IMR-90 (cell line): ENCODE data around the gene STEAP4. TPM values are rescaled to one million over a fixed set of nuclear protein-coding genes. Genes with fewer than 3 reads are reported as not detected.

Experiments used
- ATAC-seq: fragments of 200-7000 bp; cut with Tn5 transposase; 2 replicates; pipeline ENCODE4 v1.9.1; 2020; ENCODE audit warnings: low read depth, mild to moderate bottlenecking, moderate library complexity
- BruUV-seq: library from RNA; stranded (reverse); fragments of 400-500 nt; replicated peaks from 2 replicates; lab custom pipeline; 2021; lab: Mats Ljungman, UMichigan
- CTCF ChIA-PET: fragments of 300-600 bp; formaldehyde crosslinking; extraction: SDS; loops from one replicate; lab custom pipeline; 2021; ENCODE audit warnings: antibody characterized with exemption; lab: Yijun Ruan, JAX
- POLR2A ChIA-PET: fragments of 300-600 bp; sonication (Branson Sonifier 250); formaldehyde crosslinking; loops from one replicate; lab custom pipeline; 2022; ENCODE audit warnings: antibody characterized with exemption; ENCODE audit not compliant: unreplicated experiment; lab: Charles Lee
- DNase-seq: peaks from one replicate; pipeline ENCODE4 v3.0.0; 2013
- H2AFZ ChIP-seq: replicated peaks from 2 replicates; pipeline ENCODE3; 2013; ENCODE audit warnings: low read length, mild to moderate bottlenecking; ENCODE audit not compliant: poor library complexity
- H2AK5ac ChIP-seq: 2 replicates; pipeline ENCODE4 v1.6.1; 2013; ENCODE audit warnings: low read depth, low read length, inconsistent platforms
- H2AK9ac ChIP-seq: replicated peaks from 2 replicates; pipeline ENCODE3; 2013; ENCODE audit warnings: mild to moderate bottlenecking, low read depth, low read length, moderate library complexity; ENCODE audit not compliant: poor library complexity
- H2BK120ac ChIP-seq: 2 replicates; pipeline ENCODE4 v1.6.1; 2013; ENCODE audit warnings: low read depth, low read length, inconsistent platforms
- H2BK15ac ChIP-seq: 3 replicates; pipeline ENCODE4 v1.6.1; 2013; ENCODE audit warnings: low read depth, low read length, inconsistent platforms
- H2BK20ac ChIP-seq: 2 replicates; pipeline ENCODE4 v1.6.1; 2013; ENCODE audit warnings: low read depth, mild to moderate bottlenecking, inconsistent platforms, low read length, moderate library complexity
- H2BK5ac ChIP-seq: 2 replicates; pipeline ENCODE4 v1.6.1; 2013; ENCODE audit warnings: mild to moderate bottlenecking, low read depth, low read length, inconsistent platforms; ENCODE audit not compliant: poor library complexity, severe bottlenecking
- H3K14ac ChIP-seq: replicated peaks from 2 replicates; pipeline ENCODE4 v1.6.1; 2013; ENCODE audit warnings: low read depth, low read length, inconsistent platforms
- H3K18ac ChIP-seq: 2 replicates; pipeline ENCODE4 v1.6.1; 2013; ENCODE audit warnings: low read depth, low read length, control low read depth
- H3K23ac ChIP-seq: 2 replicates; pipeline ENCODE4 v1.6.1; 2013; ENCODE audit warnings: low read depth, low read length, inconsistent platforms
- H3K27ac ChIP-seq: 2 replicates; pipeline ENCODE4 v1.5.1; 2013; ENCODE audit warnings: mild to moderate bottlenecking, control low read depth, low read length; ENCODE audit not compliant: insufficient read depth
- H3K27me3 ChIP-seq: 2 replicates; pipeline ENCODE4 v1.6.1; 2013; ENCODE audit warnings: low read length; ENCODE audit not compliant: control insufficient read depth, insufficient read depth
- H3K36me3 ChIP-seq: 2 replicates; pipeline ENCODE4 v1.6.1; 2013; ENCODE audit warnings: low read length, mixed read lengths; ENCODE audit not compliant: control insufficient read depth, insufficient read depth
- H3K4ac ChIP-seq: 2 replicates; pipeline ENCODE4 v1.6.1; 2013; ENCODE audit warnings: low read depth, low read length, inconsistent platforms
- H3K4me1 ChIP-seq: 2 replicates; pipeline ENCODE4 v1.6.1; 2013; ENCODE audit warnings: low read length, mixed read lengths; ENCODE audit not compliant: control insufficient read depth, insufficient read depth
- H3K4me2 ChIP-seq: 2 replicates; pipeline ENCODE4 v1.6.1; 2013; ENCODE audit warnings: low read depth, mild to moderate bottlenecking, control low read depth, low read length, moderate library complexity
- H3K4me3 ChIP-seq: 2 replicates; pipeline ENCODE4 v1.5.1; 2013; ENCODE audit warnings: low read depth, mild to moderate bottlenecking, control low read depth, low read length, moderate library complexity; ENCODE audit not compliant: insufficient read depth
- H3K56ac ChIP-seq: 2 replicates; pipeline ENCODE4 v1.6.1; 2013; ENCODE audit warnings: low read length, inconsistent platforms; ENCODE audit not compliant: insufficient read depth; ENCODE audit errors: extremely low read depth
- H3K79me1 ChIP-seq, 2 experiments: 2 replicates each; pipeline ENCODE4 v1.6.1; 2013; ENCODE audit warnings: low read length in 2 of 2, inconsistent platforms in 1 of 2, low read depth in 1 of 2
- H3K9ac ChIP-seq: 2 replicates; pipeline ENCODE4 v1.6.1; 2013; ENCODE audit warnings: low read depth, low read length, control low read depth
- H3K9me1 ChIP-seq: 2 replicates; pipeline ENCODE4 v1.6.1; 2013; ENCODE audit warnings: low read length, inconsistent platforms; ENCODE audit not compliant: insufficient read depth
- H3K9me3 ChIP-seq: 2 replicates; pipeline ENCODE4 v1.6.1; 2013; ENCODE audit warnings: low read length; ENCODE audit not compliant: control insufficient read depth, insufficient read depth
- H4K20me1 ChIP-seq: 2 replicates; pipeline ENCODE4 v1.6.1; 2013; ENCODE audit warnings: low read length, inconsistent platforms; ENCODE audit not compliant: insufficient read depth
- H4K5ac ChIP-seq: 2 replicates; pipeline ENCODE4 v1.6.1; 2013; ENCODE audit warnings: mild to moderate bottlenecking, low read depth, low read length, control low read depth
- H4K8ac ChIP-seq, 2 experiments: 2 replicates each; pipeline ENCODE4 v1.6.1; 2013; ENCODE audit warnings: low read depth in 2 of 2, low read length in 2 of 2, control low read depth in 1 of 2, inconsistent platforms in 1 of 2
- H4K91ac ChIP-seq: 2 replicates; pipeline ENCODE4 v1.6.1; 2013; ENCODE audit warnings: low read depth, low read length, inconsistent platforms; ENCODE audit not compliant: insufficient read depth
- BHLHE40 ChIP-seq: fragments of 150-350 bp; IDR thresholded peaks from 2 replicates; pipeline ENCODE4 v1.6.1; 2016; ENCODE audit warnings: mild to moderate bottlenecking, low read depth, low read length
- CEBPB ChIP-seq: IDR thresholded peaks from 2 replicates; pipeline ENCODE4 v1.6.1; 2012; ENCODE audit warnings: low read depth, low read length, improper control_type of control experiment
- CHD1 ChIP-seq: IDR thresholded peaks from 2 replicates; pipeline ENCODE4 v1.6.1; 2012; ENCODE audit warnings: low read depth, low read length, improper control_type of control experiment
- FOS ChIP-seq: fragments of 150-350 bp; IDR thresholded peaks from 2 replicates; pipeline ENCODE4 v1.6.1; 2016; ENCODE audit warnings: low read depth, low read length
- MAFK ChIP-seq: IDR thresholded peaks from 2 replicates; pipeline ENCODE4 v1.6.1; 2012; ENCODE audit warnings: low read depth, low read length, improper control_type of control experiment
- MAZ ChIP-seq: IDR thresholded peaks from 2 replicates; pipeline ENCODE4 v1.6.1; 2012; ENCODE audit warnings: low read depth, mild to moderate bottlenecking, low read length, improper control_type of control experiment, moderate library complexity, borderline replicate concordance
- MXI1 ChIP-seq: IDR thresholded peaks from 2 replicates; pipeline ENCODE4 v1.6.1; 2012; ENCODE audit warnings: low read depth, mild to moderate bottlenecking, low read length, moderate library complexity, borderline replicate concordance
- NFE2L2 ChIP-seq: fragments of 150-350 bp; IDR thresholded peaks from 2 replicates; pipeline ENCODE4 v1.6.1; 2016; ENCODE audit warnings: low read depth, mild to moderate bottlenecking, low read length
- POLR2A ChIP-seq: IDR thresholded peaks from 2 replicates; pipeline ENCODE4 v1.6.1; 2012; ENCODE audit warnings: mild to moderate bottlenecking, low read depth, low read length
- RAD21 ChIP-seq: IDR thresholded peaks from 2 replicates; pipeline ENCODE4 v1.6.1; 2012; ENCODE audit warnings: low read length, improper control_type of control experiment
- RCOR1 ChIP-seq: IDR thresholded peaks from 2 replicates; pipeline ENCODE4 v1.6.1; 2012; ENCODE audit warnings: mild to moderate bottlenecking, low read length, improper control_type of control experiment; ENCODE audit not compliant: insufficient replicate concordance
- RFX5 ChIP-seq: IDR thresholded peaks from 2 replicates; pipeline ENCODE4 v1.8.0; 2012; ENCODE audit warnings: low read depth, mild to moderate bottlenecking, low read length, moderate library complexity
- SMC3 ChIP-seq: fragments of 150-350 bp; IDR thresholded peaks from 2 replicates; pipeline ENCODE4 v1.6.1; 2016; ENCODE audit warnings: low read depth, mild to moderate bottlenecking, antibody characterized with exemption, low read length, moderate library complexity
- WGBS, 2 experiments: methylation state at CpG; one replicate each; pipeline versions ENCODE4 v1.1.5 to v1.1.7; 2013; ENCODE audit warnings: missing lambda C conversion rate in 2 of 2; ENCODE audit not compliant: insufficient read length in 1 of 2; ENCODE audit errors: extremely low coverage in 2 of 2; 5-methylcytosine and 5-hydroxymethylcytosine counted together
- dilution Hi-C: fragments of 300-500 bp; cut with HindIII; formaldehyde crosslinking; loops from one replicate; pipeline ENCODE4 v1.14.3; 2018; ENCODE audit warnings: low sequenced_read_pairs; ENCODE audit not compliant: unreplicated experiment
- in situ Hi-C: fragments of 300-500 bp; cut with MboI; formaldehyde crosslinking; loops from 3 replicates; pipeline ENCODE4 v1.14.3; 2019; ENCODE audit warnings: low sequenced_read_pairs, inconsistent platforms, mixed read lengths
- intact Hi-C: fragments of 100-400 bp; cut with micrococcal nuclease; formaldehyde crosslinking; loops from 2 replicates; pipeline ENCODE4 v1.10.0; 2022
- polyA plus RNA-seq, 3 experiments: library from polyadenylated mRNA; depleted of rRNA; stranded (reverse); fragments of >200 nt; gene quantifications; 2 replicates each; pipeline ENCODE4 v1.2.3, GENCODE V29; 2012; ENCODE audit warnings: low replicate concordance in 1 of 3
- total RNA-seq: library from RNA; depleted of rRNA; stranded (reverse); fragments of >200 nt; gene quantifications from 2 replicates; pipeline ENCODE4 v1.2.3, GENCODE V29; 2012
- TF ChIP-seq, protein P1 (sequence below): fragments of 150-350 bp; IDR thresholded peaks from 2 replicates; pipeline ENCODE4 v1.6.1; 2016; ENCODE audit warnings: low read depth, mild to moderate bottlenecking, low read length, moderate library complexity, borderline replicate concordance
- TF ChIP-seq, protein P2 (sequence below): fragments of 150-350 bp; IDR thresholded peaks from 2 replicates; pipeline ENCODE4 v1.6.1; 2017; ENCODE audit warnings: mild to moderate bottlenecking, antibody characterized with exemption, low read length, low read depth
- TF ChIP-seq, protein P3 (sequence below): conservative IDR thresholded peaks from 2 replicates; pipeline ENCODE4 v1.5.1; 2012; ENCODE audit warnings: mild to moderate bottlenecking, low read depth, low read length, improper control_type of control experiment

STEAP4 gene
- total and polyA plus RNA-seq, 2 of the 4 experiments (the other 2 are of a cell fraction), result not detected

DNA sequence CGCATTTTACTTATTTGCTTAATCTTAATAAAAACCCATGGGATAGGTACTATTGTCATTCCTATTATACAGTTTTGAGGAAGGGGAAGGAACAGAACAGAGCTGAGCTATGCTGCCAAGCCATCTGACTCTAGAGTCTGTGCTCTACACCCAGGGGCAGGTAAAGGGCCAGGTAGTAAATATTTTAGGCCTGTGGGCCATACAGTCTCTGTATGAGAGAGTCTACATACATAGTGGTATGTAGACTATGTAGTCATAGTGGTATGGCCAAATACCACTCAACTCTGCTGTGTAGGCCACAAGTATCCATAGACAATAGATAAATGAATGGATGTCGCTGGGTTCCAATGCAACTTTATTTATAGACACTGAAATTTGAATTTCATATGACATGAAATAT is 83.4 kb downstream of the STEAP4 start:
- no peak overlapping the region for H3K9ac ChIP-seq
- no peak overlapping the region for H4K8ac ChIP-seq
- no peaks in the 10 kb centered on the region for H3K4me1 ChIP-seq
- no peak overlapping the region for H3K4ac ChIP-seq
- H3K9me1 ChIP-seq, result no peaks in the 10 kb centered on the region
- peaks cover 4 to 11% of the 10 kb centered on the region in 2 experiments; a peak in 2 of 4 replicates for H3K79me1 ChIP-seq
- no peak overlapping the region for H2AK5ac ChIP-seq
- H3K36me3 ChIP-seq, result no peaks in the 10 kb centered on the region
- in situ Hi-C loops (no loop called here), intact Hi-C loops (no loop called here), dilution Hi-C loops (no loop called here)
- no peak overlapping the region for H3K27ac ChIP-seq
- H2BK15ac ChIP-seq, result no peak overlapping the region
- no peak overlapping the region for H3K4me2 ChIP-seq
- no CpG with 5 or more reads among the region's 2 CpGs for WGBS, 2 experiments
- no peak overlapping the region for H4K5ac ChIP-seq
- DNase-seq (no peak), ATAC-seq (no peak)
- H4K91ac ChIP-seq, result no peak overlapping the region
- H3K9me3 ChIP-seq, result no peaks in the 10 kb centered on the region
- no peak overlapping the region for H3K23ac ChIP-seq
- H2AK9ac ChIP-seq, result no peak overlapping the region
- H3K14ac ChIP-seq, result no peak overlapping the region
- no peaks in the 10 kb centered on the region for H4K20me1 ChIP-seq
- H2BK20ac ChIP-seq, result no peak overlapping the region
- CTCF ChIA-PET, result no interaction called here
- no peak for TF ChIP-seq CEBPB
- TF ChIP-seq RCOR1, result no peak
- TF ChIP-seq BHLHE40, result no peak
- no peak for TF ChIP-seq RFX5
- no peak for TF ChIP-seq RAD21
- no peak for TF ChIP-seq NFE2L2
- TF ChIP-seq, protein P1, sequence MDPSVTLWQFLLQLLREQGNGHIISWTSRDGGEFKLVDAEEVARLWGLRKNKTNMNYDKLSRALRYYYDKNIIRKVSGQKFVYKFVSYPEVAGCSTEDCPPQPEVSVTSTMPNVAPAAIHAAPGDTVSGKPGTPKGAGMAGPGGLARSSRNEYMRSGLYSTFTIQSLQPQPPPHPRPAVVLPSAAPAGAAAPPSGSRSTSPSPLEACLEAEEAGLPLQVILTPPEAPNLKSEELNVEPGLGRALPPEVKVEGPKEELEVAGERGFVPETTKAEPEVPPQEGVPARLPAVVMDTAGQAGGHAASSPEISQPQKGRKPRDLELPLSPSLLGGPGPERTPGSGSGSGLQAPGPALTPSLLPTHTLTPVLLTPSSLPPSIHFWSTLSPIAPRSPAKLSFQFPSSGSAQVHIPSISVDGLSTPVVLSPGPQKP, result no peak
- TF ChIP-seq POLR2A, result no peak
- TF ChIP-seq FOS, result no peak
- no peak for TF ChIP-seq MXI1
- TF ChIP-seq, protein P2, sequence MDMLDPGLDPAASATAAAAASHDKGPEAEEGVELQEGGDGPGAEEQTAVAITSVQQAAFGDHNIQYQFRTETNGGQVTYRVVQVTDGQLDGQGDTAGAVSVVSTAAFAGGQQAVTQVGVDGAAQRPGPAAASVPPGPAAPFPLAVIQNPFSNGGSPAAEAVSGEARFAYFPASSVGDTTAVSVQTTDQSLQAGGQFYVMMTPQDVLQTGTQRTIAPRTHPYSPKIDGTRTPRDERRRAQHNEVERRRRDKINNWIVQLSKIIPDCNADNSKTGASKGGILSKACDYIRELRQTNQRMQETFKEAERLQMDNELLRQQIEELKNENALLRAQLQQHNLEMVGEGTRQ, result no peak
- no peak for TF ChIP-seq MAFK
- TF ChIP-seq MAZ, result no peak
- no peak for TF ChIP-seq CHD1
- TF ChIP-seq SMC3, result no peak
- TF ChIP-seq, protein P3, sequence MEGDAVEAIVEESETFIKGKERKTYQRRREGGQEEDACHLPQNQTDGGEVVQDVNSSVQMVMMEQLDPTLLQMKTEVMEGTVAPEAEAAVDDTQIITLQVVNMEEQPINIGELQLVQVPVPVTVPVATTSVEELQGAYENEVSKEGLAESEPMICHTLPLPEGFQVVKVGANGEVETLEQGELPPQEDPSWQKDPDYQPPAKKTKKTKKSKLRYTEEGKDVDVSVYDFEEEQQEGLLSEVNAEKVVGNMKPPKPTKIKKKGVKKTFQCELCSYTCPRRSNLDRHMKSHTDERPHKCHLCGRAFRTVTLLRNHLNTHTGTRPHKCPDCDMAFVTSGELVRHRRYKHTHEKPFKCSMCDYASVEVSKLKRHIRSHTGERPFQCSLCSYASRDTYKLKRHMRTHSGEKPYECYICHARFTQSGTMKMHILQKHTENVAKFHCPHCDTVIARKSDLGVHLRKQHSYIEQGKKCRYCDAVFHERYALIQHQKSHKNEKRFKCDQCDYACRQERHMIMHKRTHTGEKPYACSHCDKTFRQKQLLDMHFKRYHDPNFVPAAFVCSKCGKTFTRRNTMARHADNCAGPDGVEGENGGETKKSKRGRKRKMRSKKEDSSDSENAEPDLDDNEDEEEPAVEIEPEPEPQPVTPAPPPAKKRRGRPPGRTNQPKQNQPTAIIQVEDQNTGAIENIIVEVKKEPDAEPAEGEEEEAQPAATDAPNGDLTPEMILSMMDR, result no peak
- no peak overlapping the region for H3K4me3 ChIP-seq
- no peaks in the 10 kb centered on the region for H3K27me3 ChIP-seq
- BruUV-seq, result no TSS peak
- no peak overlapping the region for H3K56ac ChIP-seq
- no peak overlapping the region for H2AFZ ChIP-seq
- H3K18ac ChIP-seq, result no peak overlapping the region
- no peak overlapping the region for H2BK120ac ChIP-seq
- no peak overlapping the region for H2BK5ac ChIP-seq
- POLR2A ChIA-PET, result no interaction called here
